Fibroblast of skin of left biceps (primary cell): ENCODE data around the gene VSTM2B.
A peak's percentile ranks its signal among the peaks of the same experiment; 100 is the strongest.

ENCODE experiments used
- DNase-seq, 2 experiments: peaks; one replicate each; pipeline ENCODE4 v3.0.0-alpha.2; 2013; ENCODE audit warnings: low read depth in 2 of 2

The VSTM2B gene

GRCh38 chr19:29596080-29596727 is 70.4 kb downstream of the VSTM2B start:
- DNase-seq = no peak

- DNase-seq = no peak
Observed at GRCh38 chr19:29596885-29597525, 71.2 kb downstream of the VSTM2B start.

GRCh38 chr19:29598036-29598435 is 72.2 kb downstream of the VSTM2B start:
- no peak for DNase-seq

- DNase-seq = no peak
Observed at GRCh38 chr19:29598496-29598895, 72.7 kb downstream of the VSTM2B start.

- no peak for DNase-seq
Observed at GRCh38 chr19:29603308-29603707, 77.5 kb downstream of the VSTM2B start.

- DNase-seq = peak; percentile 79 to 86
Observed at GRCh38 chr19:29605653-29606419, 80.0 kb downstream of the VSTM2B start, which contains the start of gene POP4. Gene POP4, plus strand, starts transcription at chr19:29606283. Its CDS starts 36 bp downstream, at chr19:29606319.

GRCh38 chr19:29606420-29606747 is 80.6 kb downstream of the VSTM2B start:
- DNase-seq = no peak

- DNase-seq = no peak
Observed at GRCh38 chr19:29609636-29610035, 83.8 kb downstream of the VSTM2B start.

- no peak for DNase-seq
Observed at GRCh38 chr19:29610213-29610573, 84.4 kb downstream of the VSTM2B start.

GRCh38 chr19:29610574-29611271 is 84.9 kb downstream of the VSTM2B start:
- peak; percentile 38 to 42 for DNase-seq

- DNase-seq = no peak
Observed at GRCh38 chr19:29612121-29612520, 86.3 kb downstream of the VSTM2B start.

GRCh38 chr19:29612801-29613595 is 87.2 kb downstream of the VSTM2B start:
- no peak for DNase-seq

- DNase-seq = no peak
Observed at GRCh38 chr19:29614046-29614445, 88.3 kb downstream of the VSTM2B start.
